ENCODE measurements around the gene GLA.

GLA gene

GRCh38 chrX:101385026-101385684, 22.6 kb downstream of the GLA start:
- TF ChIP-seq, protein P1, sequence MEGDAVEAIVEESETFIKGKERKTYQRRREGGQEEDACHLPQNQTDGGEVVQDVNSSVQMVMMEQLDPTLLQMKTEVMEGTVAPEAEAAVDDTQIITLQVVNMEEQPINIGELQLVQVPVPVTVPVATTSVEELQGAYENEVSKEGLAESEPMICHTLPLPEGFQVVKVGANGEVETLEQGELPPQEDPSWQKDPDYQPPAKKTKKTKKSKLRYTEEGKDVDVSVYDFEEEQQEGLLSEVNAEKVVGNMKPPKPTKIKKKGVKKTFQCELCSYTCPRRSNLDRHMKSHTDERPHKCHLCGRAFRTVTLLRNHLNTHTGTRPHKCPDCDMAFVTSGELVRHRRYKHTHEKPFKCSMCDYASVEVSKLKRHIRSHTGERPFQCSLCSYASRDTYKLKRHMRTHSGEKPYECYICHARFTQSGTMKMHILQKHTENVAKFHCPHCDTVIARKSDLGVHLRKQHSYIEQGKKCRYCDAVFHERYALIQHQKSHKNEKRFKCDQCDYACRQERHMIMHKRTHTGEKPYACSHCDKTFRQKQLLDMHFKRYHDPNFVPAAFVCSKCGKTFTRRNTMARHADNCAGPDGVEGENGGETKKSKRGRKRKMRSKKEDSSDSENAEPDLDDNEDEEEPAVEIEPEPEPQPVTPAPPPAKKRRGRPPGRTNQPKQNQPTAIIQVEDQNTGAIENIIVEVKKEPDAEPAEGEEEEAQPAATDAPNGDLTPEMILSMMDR (IDR thresholded peaks at IDR 0.05; ENCODE audit: control insufficient read depth, extremely low read depth, insufficient read depth) = no peak
- DNase-seq (ENCODE audit: low read depth) = no peak
- H3K4me3 ChIP-seq (ENCODE audit: low read depth, low read length) = no peak overlapping the region

- TF ChIP-seq, protein P1 (IDR thresholded peaks at IDR 0.05; ENCODE audit: control insufficient read depth, extremely low read depth, insufficient read depth) = no peak
- DNase-seq (ENCODE audit: low read depth) = no peak
- H3K4me3 ChIP-seq (ENCODE audit: low read depth, low read length) = no peak overlapping the region
Observed at GRCh38 chrX:101383679-101384205, 24.0 kb downstream of the GLA start.

- no peak overlapping the region for H3K4me3 ChIP-seq (ENCODE audit: low read depth, low read length)
- DNase-seq (ENCODE audit: low read depth) = no peak
- TF ChIP-seq, protein P1 (IDR thresholded peaks at IDR 0.05; ENCODE audit: control insufficient read depth, extremely low read depth, insufficient read depth) = no peak
Observed at GRCh38 chrX:101377547-101377946, 30.2 kb downstream of the GLA start.

DNA sequence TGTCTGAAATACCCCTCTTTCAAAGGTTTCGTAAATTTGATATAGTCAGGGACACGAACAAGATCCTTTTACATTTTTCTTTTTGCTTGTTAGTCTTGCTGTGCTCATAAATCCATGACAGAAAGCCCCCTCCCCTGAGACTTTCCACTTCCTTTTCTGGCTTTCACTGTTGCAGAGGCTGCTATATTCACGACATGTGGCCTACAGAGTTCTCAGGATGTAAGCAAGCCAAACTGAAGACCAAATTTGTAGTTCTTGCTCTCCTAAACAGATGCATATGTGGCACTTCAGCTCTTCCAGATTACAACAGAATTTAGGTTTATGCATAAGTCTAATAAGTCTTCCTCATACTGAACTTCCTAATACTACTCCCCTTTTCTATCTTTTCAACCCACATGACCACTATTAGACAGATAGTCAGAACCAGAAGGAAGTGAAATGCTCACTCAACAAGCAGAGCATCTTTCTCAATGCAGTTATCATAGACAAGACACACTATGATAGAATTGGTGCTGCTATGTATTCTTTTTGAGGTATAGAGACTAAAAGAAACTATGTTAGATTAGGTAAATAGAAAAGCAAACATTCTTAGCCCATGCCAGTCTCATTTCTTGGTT, 36.7 kb downstream of the GLA start:
- TF ChIP-seq, protein P1 (IDR thresholded peaks at IDR 0.05; ENCODE audit: control insufficient read depth, extremely low read depth, insufficient read depth) = no peak
- no peak overlapping the region for H3K4me3 ChIP-seq (ENCODE audit: low read depth, low read length)
- no peak for DNase-seq (ENCODE audit: low read depth)

DNA sequence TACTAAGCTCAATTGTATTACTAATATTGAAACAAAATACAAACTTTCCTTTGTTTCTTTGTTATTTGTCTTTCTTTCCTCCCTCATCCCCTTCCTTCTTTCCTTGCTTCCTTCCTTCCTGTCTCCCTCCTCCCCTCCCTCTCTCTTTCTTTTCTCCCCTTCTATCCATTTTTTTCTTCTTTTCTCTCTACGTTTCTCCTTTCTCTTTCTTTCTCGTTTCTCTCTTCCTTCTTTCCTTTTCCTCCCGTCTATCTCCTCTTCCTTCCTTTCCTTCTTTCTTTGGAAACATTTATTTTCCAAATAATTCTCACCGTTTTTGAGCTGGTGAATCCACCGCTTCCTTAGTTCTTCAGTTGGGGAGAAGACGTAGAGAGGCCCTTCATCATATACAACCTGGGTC, 38.0 kb downstream of the GLA start:
- DNase-seq (ENCODE audit: low read depth) = no peak
- no peak overlapping the region for H3K4me3 ChIP-seq (ENCODE audit: low read depth, low read length)
- TF ChIP-seq, protein P1 (IDR thresholded peaks at IDR 0.05; ENCODE audit: control insufficient read depth, extremely low read depth, insufficient read depth) = no peak

DNA sequence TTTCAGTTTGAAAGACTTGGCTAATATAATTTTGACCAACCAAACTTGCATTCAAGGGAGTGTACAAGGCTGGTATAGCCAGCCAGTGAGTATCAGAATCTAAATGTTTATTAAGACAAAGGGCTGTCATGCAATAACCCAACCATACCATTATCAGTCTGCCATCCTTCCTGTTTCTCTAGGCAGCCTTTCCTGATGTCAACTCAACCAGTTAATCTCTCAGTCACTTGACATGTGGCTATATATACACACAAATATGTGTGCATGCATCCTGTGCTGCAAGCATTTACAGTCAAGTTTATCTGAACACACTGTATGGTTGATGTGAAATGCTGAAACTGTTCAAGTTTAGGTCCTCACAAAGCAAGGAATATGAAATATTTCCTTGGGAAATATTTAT, 38.9 kb downstream of the GLA start:
- DNase-seq (ENCODE audit: low read depth) = no peak
- H3K4me3 ChIP-seq (ENCODE audit: low read depth, low read length) = no peak overlapping the region
- TF ChIP-seq, protein P1 (IDR thresholded peaks at IDR 0.05; ENCODE audit: control insufficient read depth, extremely low read depth, insufficient read depth) = no peak
